HEK293T (cell line): ENCODE data around the gene SLC44A5.

Experiments
- CTCF ChIA-PET: fragments of 350-600 bp; formaldehyde crosslinking; extraction: SDS; loops from one replicate; lab custom pipeline; 2021; ENCODE audit warnings: antibody characterized with exemption, inconsistent platforms; lab: Yijun Ruan, JAX
- POLR2A ChIA-PET: fragments of 350-600 bp; formaldehyde crosslinking; extraction: SDS; loops from one replicate; lab custom pipeline; 2020; ENCODE audit warnings: antibody characterized with exemption, inconsistent platforms; lab: Yijun Ruan, JAX
- DNase-seq: peaks from one replicate; pipeline ENCODE4 v3.0.0; 2012; ENCODE audit warnings: mixed read lengths; ENCODE audit errors: extremely low spot score
- ARNT ChIP-seq: fragments of 450-650 bp; IDR thresholded peaks from 2 replicates; pipeline ENCODE4 v1.6.1; 2017; ENCODE audit warnings: mild to moderate bottlenecking
- BHLHE40 ChIP-seq: fragments of 450-650 bp; IDR thresholded peaks from 2 replicates; pipeline ENCODE4 v1.6.1; 2016; ENCODE audit warnings: mild to moderate bottlenecking, moderate library complexity, borderline replicate concordance
- CTBP1 ChIP-seq: fragments of 450-650 bp; IDR thresholded peaks from 2 replicates; pipeline ENCODE4 v1.6.1; 2016; ENCODE audit warnings: borderline replicate concordance
- ELF4 ChIP-seq: fragments of 450-650 bp; IDR thresholded peaks from 2 replicates; pipeline ENCODE4 v1.6.1; 2017; ENCODE audit warnings: antibody characterized with exemption
- FOXA1 ChIP-seq: fragments of 450-650 bp; IDR thresholded peaks from 2 replicates; pipeline ENCODE4 v1.6.1; 2016; ENCODE audit warnings: mild to moderate bottlenecking
- FOXK2 ChIP-seq: fragments of 450-650 bp; IDR thresholded peaks from 2 replicates; pipeline ENCODE4 v1.6.1; 2016; ENCODE audit warnings: mild to moderate bottlenecking
- FOXM1 ChIP-seq: fragments of 450-650 bp; IDR thresholded peaks from 2 replicates; pipeline ENCODE4 v1.6.1; 2017; ENCODE audit warnings: mild to moderate bottlenecking, borderline replicate concordance
- HDGF ChIP-seq: fragments of 450-650 bp; IDR thresholded peaks from 2 replicates; pipeline ENCODE4 v1.6.1; 2017; ENCODE audit warnings: antibody characterized with exemption, borderline replicate concordance
- L3MBTL2 ChIP-seq: fragments of 450-650 bp; conservative IDR thresholded peaks from 2 replicates; pipeline ENCODE4 v1.6.1; 2016; ENCODE audit warnings: mild to moderate bottlenecking
- LEF1 ChIP-seq: fragments of 450-650 bp; IDR thresholded peaks from 2 replicates; pipeline ENCODE4 v1.6.1; 2017; ENCODE audit warnings: mild to moderate bottlenecking, borderline replicate concordance
- NFRKB ChIP-seq: fragments of 450-650 bp; IDR thresholded peaks from 2 replicates; pipeline ENCODE4 v1.6.1; 2016; ENCODE audit warnings: mild to moderate bottlenecking, moderate library complexity
- PKNOX1 ChIP-seq: fragments of 450-650 bp; IDR thresholded peaks from 2 replicates; pipeline ENCODE4 v1.6.1; 2016
- SP1 ChIP-seq: fragments of 450-650 bp; IDR thresholded peaks from 2 replicates; pipeline ENCODE4 v1.6.1; 2017
- SUZ12 ChIP-seq: fragments of 450-650 bp; IDR thresholded peaks from 2 replicates; pipeline ENCODE4 v1.6.1; 2016; ENCODE audit warnings: mild to moderate bottlenecking
- TARDBP ChIP-seq: fragments of 450-650 bp; IDR thresholded peaks from 2 replicates; pipeline ENCODE4 v1.6.1; 2016
- ZNF384 ChIP-seq: fragments of 450-650 bp; IDR thresholded peaks from 2 replicates; pipeline ENCODE4 v1.6.1; 2016

SLC44A5 gene

GRCh38 chr1:75559136-75559535 lies 51.8 kb downstream of the SLC44A5 start:
- DNase-seq: no peak
- ChIA-PET CTCF (no interaction called here), POLR2A (no interaction called here)
- TF ChIP-seq PKNOX1 (no peak), FOXM1 (no peak), SUZ12 (no peak), BHLHE40 (no peak), NFRKB (no peak), L3MBTL2 (no peak), ARNT (no peak), FOXK2 (no peak), ZNF384 (no peak), LEF1 (no peak), ELF4 (no peak), SP1 (no peak)

GRCh38 chr1:75554870-75555269 lies 56.0 kb downstream of the SLC44A5 start:
- ChIA-PET CTCF (interaction anchor here (0.6 kb wide), 1 partner anchor 28 kb away, joined by 4 read pairs; no protein-coding TSS in a partner anchor), POLR2A (no interaction called here)
- no peak for DNase-seq
- no peak for TF ChIP-seq CTBP1
- TF ChIP-seq ZNF384: no peak
- no peak for TF ChIP-seq FOXM1
- TF ChIP-seq LEF1: no peak
- TF ChIP-seq FOXK2: no peak
- TF ChIP-seq ARNT: no peak
- TF ChIP-seq FOXA1: no peak
- TF ChIP-seq BHLHE40: no peak
- TF ChIP-seq HDGF: no peak
- TF ChIP-seq PKNOX1: no peak
- TF ChIP-seq ELF4: no peak
- TF ChIP-seq TARDBP: no peak
- no peak for TF ChIP-seq NFRKB
- TF ChIP-seq SP1: no peak

GRCh38 chr1:75554181-75554580 lies 56.7 kb downstream of the SLC44A5 start:
- ChIA-PET CTCF (no interaction called here), POLR2A (no interaction called here)
- no peak for DNase-seq
- TF ChIP-seq HDGF (no peak), LEF1 (no peak), TARDBP (no peak)

- no peak for DNase-seq
- CTCF ChIA-PET: no interaction called here
- TF ChIP-seq ZNF384 (no peak), SUZ12 (no peak), FOXA1 (no peak), TARDBP (no peak), BHLHE40 (no peak), CTBP1 (no peak), FOXM1 (no peak), LEF1 (no peak), ELF4 (no peak), PKNOX1 (no peak), ARNT (no peak), SP1 (no peak), NFRKB (no peak), L3MBTL2 (no peak), FOXK2 (no peak)
- POLR2A ChIA-PET: interaction anchor here (0.5 kb wide), 1 partner anchor 27 kb away, joined by 4 read pairs; no protein-coding TSS in a partner anchor
These were observed 60.4 kb downstream of the SLC44A5 start for GRCh38 chr1:75550559-75550958.

GRCh38 chr1:75548721-75549480 lies 62.0 kb downstream of the SLC44A5 start:
- CTCF ChIA-PET: interaction anchor here (0.6 kb wide), 1 partner anchor 61 kb away, joined by 3 read pairs; no protein-coding TSS in a partner anchor
- TF ChIP-seq FOXA1: no peak
- TF ChIP-seq LEF1: no peak
- TF ChIP-seq HDGF: no peak
- no peak for TF ChIP-seq SUZ12
- no peak for TF ChIP-seq BHLHE40
- TF ChIP-seq NFRKB: no peak
- no peak for TF ChIP-seq SP1
- TF ChIP-seq ZNF384: no peak
- no peak for TF ChIP-seq FOXK2
- no peak for TF ChIP-seq L3MBTL2
- TF ChIP-seq ARNT: no peak
- TF ChIP-seq CTBP1: no peak
- TF ChIP-seq FOXM1: no peak
- no peak for TF ChIP-seq PKNOX1
- no peak for TF ChIP-seq TARDBP
- POLR2A ChIA-PET: no interaction called here

More at GRCh38 chr1:75548721-75549480, 62.0 kb downstream of the SLC44A5 start:
- DNase-seq: no peak
